Effector memory CD8-positive, alpha-beta T cell (primary cell): ENCODE measurements around the gene KDM2A.

Experiments used
- ATAC-seq: fragments of 150-1000 bp; cut with Tn5 transposase; replicated peaks from 2 replicates; pipeline ENCODE4 v1.10.0; 2021; ENCODE audit warnings: mild to moderate bottlenecking, moderate library complexity
- DNase-seq, 3 experiments: peaks; one replicate each; pipeline ENCODE4 v3.0.0; 2021
- H3K27ac Mint-ChIP-seq, 2 donors: one replicate each; pipeline ENCODE4 v1.8.0; 2022; ENCODE audit warnings: mild to moderate bottlenecking in 2 of 2, mixed read lengths in 2 of 2, moderate library complexity in 2 of 2
- H3K27me3 Mint-ChIP-seq, 2 donors: one replicate each; pipeline ENCODE4 v1.8.0; 2022; ENCODE audit warnings: mixed read lengths in 2 of 2
- H3K36me3 Mint-ChIP-seq: one replicate; pipeline ENCODE4 v1.8.0; 2022; ENCODE audit warnings: mild to moderate bottlenecking, moderate library complexity, mixed read lengths; ENCODE audit not compliant: insufficient read depth
- H3K4me1 Mint-ChIP-seq, 2 donors: one replicate each; pipeline ENCODE4 v1.8.0; 2022; ENCODE audit warnings: low read depth in 2 of 2, mixed read lengths in 2 of 2
- H3K4me3 Mint-ChIP-seq, 2 donors: one replicate each; pipeline ENCODE4 v1.8.0; 2022; ENCODE audit warnings: mild to moderate bottlenecking in 2 of 2, mixed read lengths in 2 of 2, moderate library complexity in 2 of 2
- H3K9me3 Mint-ChIP-seq, 2 donors: one replicate each; pipeline ENCODE4 v1.8.0; 2022; ENCODE audit warnings: mixed read lengths in 2 of 2

The KDM2A gene

DNA sequence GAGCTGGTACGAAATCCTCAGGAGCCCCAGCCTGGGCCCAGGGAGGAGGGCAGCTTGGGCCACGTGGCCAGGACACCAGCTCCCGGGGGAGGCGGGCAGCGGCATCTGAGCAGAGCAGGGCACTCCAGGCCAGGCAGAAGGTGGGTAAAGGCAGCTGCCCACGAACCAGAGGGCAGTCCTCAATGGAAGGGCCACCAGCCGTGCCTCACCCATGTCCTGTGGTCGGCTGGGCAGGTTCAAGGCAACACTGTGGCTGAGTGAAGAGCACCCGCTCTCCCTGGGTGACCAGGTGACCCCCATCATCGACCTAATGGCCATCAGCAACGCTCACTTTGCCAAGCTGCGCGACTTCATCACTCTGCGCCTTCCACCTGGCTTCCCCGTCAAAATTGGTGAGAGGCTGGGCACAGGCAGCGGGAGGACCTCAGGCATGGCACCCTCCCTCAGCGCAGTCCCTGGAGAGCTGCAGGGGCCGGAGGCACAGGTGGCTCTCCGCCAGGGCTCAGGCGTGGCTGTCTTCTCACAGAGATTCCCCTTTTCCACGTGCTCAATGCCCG is 181.8 kb downstream of the KDM2A start:
- no peak overlapping the region for H3K27ac Mint-ChIP-seq

GRCh38 chr11:67301313-67301921 is 182.4 kb downstream of the KDM2A start:
- DNase-seq (no peak), ATAC-seq (no peak)
- Mint-ChIP-seq H3K4me1 (peaks cover 17 to 26% of the 10 kb centered on the region in 2 donors), H3K27me3 (no peaks in the 10 kb centered on the region), H3K27ac (no peak overlapping the region), H3K4me3 (no peak overlapping the region), H3K36me3 (peaks cover 52% of the 10 kb centered on the region), H3K9me3 (peaks cover 3 to 4% of the 10 kb centered on the region in 2 donors)

More for the DNA sequence above, 181.8 kb downstream of the KDM2A start:
- ATAC-seq: no peak
- no peak for DNase-seq
- H3K27me3 Mint-ChIP-seq: no peaks in the 10 kb centered on the region
- H3K9me3 Mint-ChIP-seq: peaks cover 3 to 10% of the 10 kb centered on the region in 2 donors
- H3K36me3 Mint-ChIP-seq: peaks cover 58% of the 10 kb centered on the region
- H3K4me3 Mint-ChIP-seq: no peak overlapping the region
- H3K4me1 Mint-ChIP-seq: peaks cover 17 to 27% of the 10 kb centered on the region in 2 donors

GRCh38 chr11:67301951-67302516 is 183.0 kb downstream of the KDM2A start:
- no peak for DNase-seq

DNA sequence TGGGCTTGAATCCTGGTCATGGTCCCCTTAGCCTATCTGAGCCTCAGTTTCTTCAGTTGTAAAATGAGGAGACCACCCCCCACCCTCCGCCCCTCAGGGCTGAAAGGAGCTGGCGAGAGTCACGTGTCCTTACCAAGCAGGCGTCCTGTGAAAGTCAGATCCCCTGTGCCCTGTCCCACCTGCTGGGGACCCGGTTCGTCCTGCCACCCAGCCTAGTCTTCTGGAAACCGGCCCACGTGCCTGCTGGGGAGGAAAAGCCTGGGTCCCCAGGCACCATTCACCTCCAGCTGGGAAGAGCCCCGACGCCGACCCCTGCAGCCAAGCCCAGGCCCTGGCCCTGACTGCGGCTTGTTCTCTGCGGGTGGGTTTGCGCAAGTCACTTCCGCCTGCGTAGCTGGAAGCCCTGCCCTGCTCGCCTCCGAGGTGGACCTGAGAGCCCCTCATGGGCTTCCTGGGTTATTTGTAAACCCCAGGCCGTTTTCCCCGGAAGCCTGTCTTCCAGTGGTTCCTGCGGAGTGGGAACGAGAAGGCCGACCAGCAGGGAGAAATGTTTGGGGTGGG is 183.6 kb downstream of the KDM2A start:
- H3K27ac Mint-ChIP-seq: peak overlapping the region; percentile 81
- no peaks in the 10 kb centered on the region for H3K27me3 Mint-ChIP-seq
- ATAC-seq: peak; percentile 35

More at GRCh38 chr11:67301951-67302516, 183.0 kb downstream of the KDM2A start:
- Mint-ChIP-seq H3K4me1 (peaks cover 17 to 19% of the 10 kb centered on the region in 2 donors), H3K27me3 (no peaks in the 10 kb centered on the region), H3K9me3 (no peaks in the 10 kb centered on the region), H3K4me3 (peak overlapping the region; percentile 57 to 72), H3K27ac (peak overlapping the region in 1 of 2 donors; percentile 81), H3K36me3 (peaks cover 46% of the 10 kb centered on the region)
- ATAC-seq: no peak

GRCh38 chr11:67303132-67303834 is 184.2 kb downstream of the KDM2A start, which contains the start of gene SSH3:
SSH3 (plus strand) TSS chr11:67303530; CDS start chr11:67303626, 96 bp downstream.
- ATAC-seq (peak; percentile 82), DNase-seq (no peak)
- Mint-ChIP-seq H3K36me3 (peaks cover 35% of the 10 kb centered on the region), H3K4me1 (peaks cover 14 to 18% of the 10 kb centered on the region in 2 donors), H3K27ac (peak within 1 kb of the TSS; percentile 81), H3K4me3 (peak within 1 kb of the TSS; percentile 57 to 72), H3K9me3 (no peaks in the 10 kb centered on the region), H3K27me3 (no peaks in the 10 kb centered on the region)

More for the DNA sequence above, 183.6 kb downstream of the KDM2A start:
- H3K9me3 Mint-ChIP-seq: no peaks in the 10 kb centered on the region
- peaks cover 17 to 18% of the 10 kb centered on the region in 2 donors for H3K4me1 Mint-ChIP-seq
- no peak for DNase-seq
- H3K4me3 Mint-ChIP-seq: peak overlapping the region; percentile 57 to 72
- H3K36me3 Mint-ChIP-seq: peaks cover 40% of the 10 kb centered on the region

- H3K27ac Mint-ChIP-seq: no peak overlapping the region
- peak; percentile 51 for ATAC-seq
- H3K9me3 Mint-ChIP-seq: no peaks in the 10 kb centered on the region
These were observed 184.9 kb downstream of the KDM2A start for GRCh38 chr11:67303835-67304411.

DNA sequence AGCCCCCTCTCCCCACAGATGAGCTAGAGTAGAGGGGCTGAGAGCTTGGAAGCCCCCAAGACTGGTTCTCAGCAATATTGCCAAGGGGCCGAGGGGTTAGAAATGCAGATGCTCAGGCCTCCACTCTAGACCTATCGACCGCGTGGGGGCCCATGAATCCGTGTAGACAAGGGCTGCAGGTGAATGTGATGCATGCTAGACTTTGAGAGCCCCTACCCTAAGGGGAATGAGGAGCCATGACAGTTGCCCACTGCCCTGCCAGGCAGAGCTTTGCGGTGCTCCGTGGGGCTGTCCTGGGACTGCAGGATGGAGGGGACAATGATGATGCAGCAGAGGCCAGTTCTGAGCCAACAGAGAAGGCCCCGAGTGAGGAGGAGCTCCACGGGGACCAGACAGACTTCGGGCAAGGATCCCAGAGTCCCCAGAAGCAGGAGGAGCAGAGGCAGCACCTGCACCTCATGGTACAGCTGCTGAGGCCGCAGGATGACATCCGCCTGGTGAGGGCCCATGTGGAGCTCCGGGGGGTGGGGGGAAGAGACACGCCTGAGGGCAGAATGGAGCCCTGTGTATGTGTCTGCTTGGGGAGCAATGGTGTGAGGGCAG is 185.5 kb downstream of the KDM2A start:
- Mint-ChIP-seq H3K4me1 (peaks cover 12 to 16% of the 10 kb centered on the region in 2 donors), H3K9me3 (no peaks in the 10 kb centered on the region), H3K27ac (peak overlapping the region in 1 of 2 donors; percentile 81), H3K27me3 (no peaks in the 10 kb centered on the region), H3K4me3 (peak overlapping the region; percentile 57 to 72), H3K36me3 (peaks cover 24% of the 10 kb centered on the region)
- DNase-seq (no peak), ATAC-seq (no peak)

More at GRCh38 chr11:67303835-67304411, 184.9 kb downstream of the KDM2A start:
- H3K4me1 Mint-ChIP-seq: peaks cover 12 to 14% of the 10 kb centered on the region in 2 donors
- peak overlapping the region; percentile 57 to 72 for H3K4me3 Mint-ChIP-seq
- DNase-seq: no peak
- H3K27me3 Mint-ChIP-seq: no peaks in the 10 kb centered on the region
- peaks cover 31% of the 10 kb centered on the region for H3K36me3 Mint-ChIP-seq

GRCh38 chr11:67306769-67307544 is 187.9 kb downstream of the KDM2A start:
- no peaks in the 10 kb centered on the region for H3K9me3 Mint-ChIP-seq
- H3K4me3 Mint-ChIP-seq: no peak overlapping the region
- ATAC-seq (no peak), DNase-seq (no peak)
- no peak overlapping the region for H3K27ac Mint-ChIP-seq
- peaks cover 16 to 23% of the 10 kb centered on the region in 2 donors for H3K4me1 Mint-ChIP-seq
- H3K27me3 Mint-ChIP-seq: no peaks in the 10 kb centered on the region
- H3K36me3 Mint-ChIP-seq: peaks cover 14% of the 10 kb centered on the region

DNA sequence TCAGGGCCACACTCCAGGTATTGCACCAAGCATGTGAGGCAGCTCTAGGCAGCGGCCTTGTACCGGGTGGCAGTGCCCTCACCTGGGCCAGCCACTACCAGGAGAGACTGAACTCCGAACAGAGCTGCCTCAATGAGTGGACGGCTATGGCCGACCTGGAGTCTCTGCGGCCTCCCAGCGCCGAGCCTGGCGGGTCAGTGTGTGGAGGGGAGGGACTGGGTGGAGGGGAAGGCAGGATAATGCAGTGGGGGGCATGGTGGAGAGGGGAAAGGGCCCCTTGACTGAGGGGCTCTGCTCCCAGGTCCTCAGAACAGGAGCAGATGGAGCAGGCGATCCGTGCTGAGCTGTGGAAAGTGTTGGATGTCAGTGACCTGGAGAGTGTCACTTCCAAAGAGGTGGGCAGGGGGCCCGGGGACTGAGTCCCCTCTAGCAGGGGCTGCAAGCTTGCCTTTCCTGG is 188.5 kb downstream of the KDM2A start:
- ATAC-seq: no peak
- Mint-ChIP-seq H3K27ac (no peak overlapping the region), H3K27me3 (no peaks in the 10 kb centered on the region), H3K36me3 (peaks cover 8% of the 10 kb centered on the region), H3K4me3 (no peak overlapping the region), H3K9me3 (no peaks in the 10 kb centered on the region), H3K4me1 (peaks cover 18 to 26% of the 10 kb centered on the region in 2 donors)
- no peak for DNase-seq
